ENCODE data around the gene SPTB.
A peak's percentile ranks its signal among the peaks of the same experiment; 100 is the strongest.

The SPTB gene

DNA sequence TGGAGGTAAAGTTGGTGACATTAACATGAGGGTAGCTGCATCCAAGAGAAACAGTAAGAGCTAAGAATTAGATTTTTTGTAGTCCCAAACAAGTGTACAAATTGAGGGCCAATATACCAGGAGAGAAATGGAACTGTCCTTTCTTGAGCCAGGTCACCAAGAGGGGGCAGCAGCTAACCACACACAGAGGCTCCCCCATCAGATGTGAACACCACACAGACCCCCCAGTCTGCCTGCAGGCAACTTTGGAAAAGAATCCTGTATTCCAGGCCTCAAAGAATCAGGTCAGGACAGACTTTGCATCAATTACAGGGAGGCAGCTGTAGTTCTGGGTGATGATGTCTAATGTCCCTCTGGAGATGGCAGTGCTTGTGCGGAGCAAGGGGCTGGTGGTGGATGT, 77.9 kb downstream of the SPTB start:
- Histone ChIP-seq H3K4me1 (no peaks in the 10 kb centered on the region), H3K27me3 (no peaks in the 10 kb centered on the region), H3K9me3 (no peaks in the 10 kb centered on the region), H3K36me3 (no peaks in the 10 kb centered on the region), H3K4me3 (ENCODE audit: low read depth, low read length) (no peak overlapping the region)
- TF ChIP-seq, protein P1, sequence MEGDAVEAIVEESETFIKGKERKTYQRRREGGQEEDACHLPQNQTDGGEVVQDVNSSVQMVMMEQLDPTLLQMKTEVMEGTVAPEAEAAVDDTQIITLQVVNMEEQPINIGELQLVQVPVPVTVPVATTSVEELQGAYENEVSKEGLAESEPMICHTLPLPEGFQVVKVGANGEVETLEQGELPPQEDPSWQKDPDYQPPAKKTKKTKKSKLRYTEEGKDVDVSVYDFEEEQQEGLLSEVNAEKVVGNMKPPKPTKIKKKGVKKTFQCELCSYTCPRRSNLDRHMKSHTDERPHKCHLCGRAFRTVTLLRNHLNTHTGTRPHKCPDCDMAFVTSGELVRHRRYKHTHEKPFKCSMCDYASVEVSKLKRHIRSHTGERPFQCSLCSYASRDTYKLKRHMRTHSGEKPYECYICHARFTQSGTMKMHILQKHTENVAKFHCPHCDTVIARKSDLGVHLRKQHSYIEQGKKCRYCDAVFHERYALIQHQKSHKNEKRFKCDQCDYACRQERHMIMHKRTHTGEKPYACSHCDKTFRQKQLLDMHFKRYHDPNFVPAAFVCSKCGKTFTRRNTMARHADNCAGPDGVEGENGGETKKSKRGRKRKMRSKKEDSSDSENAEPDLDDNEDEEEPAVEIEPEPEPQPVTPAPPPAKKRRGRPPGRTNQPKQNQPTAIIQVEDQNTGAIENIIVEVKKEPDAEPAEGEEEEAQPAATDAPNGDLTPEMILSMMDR (IDR thresholded peaks at IDR 0.05; ENCODE audit: low read depth, low read length): peak; percentile 73
- peak; percentile 63 for DNase-seq

GRCh38 chr14:64801046-64801445, 78.7 kb downstream of the SPTB start:
- Histone ChIP-seq H3K4me1 (no peaks in the 10 kb centered on the region; the same call in 1 of the 2 replicates), H3K9me3 (no peaks in the 10 kb centered on the region), H3K36me3 (no peaks in the 10 kb centered on the region), H3K4me3 (ENCODE audit: low read depth, low read length) (no peak overlapping the region), H3K27me3 (no peaks in the 10 kb centered on the region)
- TF ChIP-seq, protein P1 (IDR thresholded peaks at IDR 0.05; ENCODE audit: low read depth, low read length): no peak
- no peak for DNase-seq

DNA sequence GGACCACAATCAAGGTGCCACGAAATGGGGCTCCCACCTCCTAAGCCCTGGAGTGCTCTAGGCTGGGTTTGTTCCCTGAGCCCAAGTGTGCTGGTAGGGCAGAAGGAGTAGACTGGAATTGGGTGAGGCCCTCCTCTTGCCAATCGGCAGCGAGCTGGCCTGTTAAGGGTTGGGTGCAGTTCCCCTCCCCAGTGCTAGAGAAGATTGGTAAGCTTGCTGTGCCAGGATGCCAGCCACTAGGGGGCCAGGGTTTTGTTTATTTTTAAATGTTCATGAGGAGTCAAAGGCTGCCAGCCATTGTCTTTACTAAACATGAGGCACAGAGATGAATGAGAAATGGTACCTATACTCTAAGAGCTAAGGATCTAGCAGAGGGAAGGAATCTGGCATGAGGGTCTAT, 79.7 kb downstream of the SPTB start:
- H3K9me3 ChIP-seq: no peaks in the 10 kb centered on the region
- TF ChIP-seq, protein P1 (IDR thresholded peaks at IDR 0.05; ENCODE audit: low read depth, low read length): peak; percentile 52
- H3K36me3 ChIP-seq: no peaks in the 10 kb centered on the region
- H3K27me3 ChIP-seq: no peaks in the 10 kb centered on the region
- DNase-seq: no peak
- H3K4me3 ChIP-seq (ENCODE audit: low read depth, low read length): no peak overlapping the region
- peaks cover 3% of the 10 kb centered on the region; the same call in 1 of the 2 replicates for H3K4me1 ChIP-seq

- Histone ChIP-seq H3K27me3 (no peaks in the 10 kb centered on the region), H3K36me3 (no peaks in the 10 kb centered on the region), H3K9me3 (no peaks in the 10 kb centered on the region), H3K4me3 (ENCODE audit: low read depth, low read length) (no peak overlapping the region), H3K4me1 (peaks cover 3% of the 10 kb centered on the region; the same call in 1 of the 2 replicates)
- DNase-seq: no peak
- TF ChIP-seq, protein P1 (IDR thresholded peaks at IDR 0.05; ENCODE audit: low read depth, low read length): no peak
These were observed 80.2 kb downstream of the SPTB start for GRCh38 chr14:64799555-64799954.

- Histone ChIP-seq H3K4me1 (peaks cover 3% of the 10 kb centered on the region; the same call in 1 of the 2 replicates), H3K9me3 (no peaks in the 10 kb centered on the region)
- DNase-seq: no peak
These were observed 83.3 kb downstream of the SPTB start for GRCh38 chr14:64796369-64796768.

GRCh38 chr14:64795921-64796320, 83.8 kb downstream of the SPTB start:
- H3K4me1 ChIP-seq: peaks cover 3% of the 10 kb centered on the region; the same call in 1 of the 2 replicates
- TF ChIP-seq, protein P1 (IDR thresholded peaks at IDR 0.05; ENCODE audit: low read depth, low read length): no peak
- H3K27me3 ChIP-seq: no peaks in the 10 kb centered on the region
- no peak overlapping the region for H3K4me3 ChIP-seq (ENCODE audit: low read depth, low read length)
- H3K9me3 ChIP-seq: no peaks in the 10 kb centered on the region
- H3K36me3 ChIP-seq: no peaks in the 10 kb centered on the region
- DNase-seq: no peak

More at GRCh38 chr14:64796369-64796768, 83.3 kb downstream of the SPTB start:
- Histone ChIP-seq H3K27me3 (no peaks in the 10 kb centered on the region), H3K36me3 (no peaks in the 10 kb centered on the region), H3K4me3 (ENCODE audit: low read depth, low read length) (no peak overlapping the region)
- TF ChIP-seq, protein P1 (IDR thresholded peaks at IDR 0.05; ENCODE audit: low read depth, low read length): no peak

All from BE2C (cell line).